K562 (cell line): ENCODE data around the gene ANKLE2. TPM values are rescaled to one million over a fixed set of nuclear protein-coding genes. Genes with fewer than 3 reads are reported as not detected.
A peak's percentile ranks its signal among the peaks of the same experiment; 100 is the strongest.

Experiments used
- ATAC-seq: fragments of 200-7000 bp; cut with Tn5 transposase; 3 replicates; pipeline ENCODE4 v1.9.1; 2020; ENCODE audit warnings: moderate library complexity
- BruUV-seq: library from RNA; stranded (reverse); fragments of 400-500 nt; replicated peaks from 2 replicates; lab custom pipeline; 2021; lab: Mats Ljungman, UMichigan
- CTCF ChIA-PET: fragments of 300-600 bp; formaldehyde crosslinking; extraction: SDS; loops from one replicate; lab custom pipeline; 2021; ENCODE audit warnings: low intra/inter-chr PET ratio; lab: Yijun Ruan, JAX
- POLR2A ChIA-PET: fragments of 300-600, 350-650 bp; sonication (Branson Sonifier 250); formaldehyde crosslinking; extraction: SDS; loops from one replicate; lab custom pipeline; 2021; ENCODE audit warnings: antibody characterized with exemption, inconsistent platforms; lab: Yijun Ruan, JAX
- DNase-seq, 4 experiments: peaks; one replicate each; pipeline versions ENCODE4 v3.0.0 to v3.0.0-alpha.2; 2011 to 2018; ENCODE audit warnings: low spot score in 3 of 4, mixed read lengths in 3 of 4; ENCODE audit errors: extremely low read depth in 1 of 4
- FAIRE-seq: peaks from 2 replicates; lab custom pipeline; 2011; peaks lifted over from hg19 to GRCh38; lab: Jason Lieb, UNC
- H2AFZ ChIP-seq: 2 replicates; pipeline ENCODE4 v1.6.0; 2011; ENCODE audit warnings: low read depth, low read length, control low read depth, inconsistent platforms
- H3K27ac ChIP-seq: fragments of 200-600 bp; 3 replicates; pipeline ENCODE4 v1.8.0; 2011; ENCODE audit warnings: low read depth, mild to moderate bottlenecking, control low read depth, inconsistent platforms, low read length, moderate library complexity, mixed read lengths; ENCODE audit errors: extremely low read depth
- H3K27me3 ChIP-seq, 2 experiments: fragments of 300-600 bp in 1 of 2; 2 replicates in 1 of 2; 3 replicates in 1 of 2; pipeline versions ENCODE4 v1.6.0 to v1.8.0; 2011; ENCODE audit warnings: inconsistent platforms in 2 of 2, low read length in 2 of 2, mild to moderate bottlenecking in 1 of 2, mixed read lengths in 1 of 2, moderate library complexity in 1 of 2; ENCODE audit not compliant: control insufficient read depth in 2 of 2, insufficient read depth in 2 of 2
- H3K36me3 ChIP-seq: fragments of 300-600 bp; 3 replicates; pipeline ENCODE4 v1.8.0; 2011; ENCODE audit warnings: mild to moderate bottlenecking, low read length, inconsistent platforms; ENCODE audit not compliant: control insufficient read depth, insufficient read depth
- H3K4me1 ChIP-seq, 2 experiments: fragments of 200-600 bp in 1 of 2; replicated peaks in 1 of 2; 2 replicates in 1 of 2; 3 replicates in 1 of 2; pipeline versions ENCODE4 v1.5.1 to v1.8.0; 2011; ENCODE audit warnings: inconsistent platforms in 2 of 2, low read length in 2 of 2, mild to moderate bottlenecking in 1 of 2, mixed read lengths in 1 of 2, moderate library complexity in 1 of 2; ENCODE audit not compliant: control insufficient read depth in 2 of 2, insufficient read depth in 2 of 2
- H3K4me2 ChIP-seq: 2 replicates; pipeline ENCODE4 v1.6.1; 2011; ENCODE audit warnings: low read length, control low read depth, inconsistent platforms, mixed read lengths; ENCODE audit not compliant: insufficient read depth
- H3K4me3 ChIP-seq: fragments of 200-600 bp; sonication (generic), shearing (Covaris generic); 2 replicates; pipeline ENCODE4 v1.5.1; 2016; ENCODE audit warnings: control low read depth, inconsistent platforms
- H3K79me2 ChIP-seq: fragments of 200-600 bp; 3 replicates; pipeline ENCODE4 v1.8.0; 2011; ENCODE audit warnings: low read length, inconsistent platforms; ENCODE audit not compliant: control insufficient read depth, insufficient read depth
- H3K9ac ChIP-seq, 2 experiments: 2 replicates each; pipeline versions ENCODE4 v1.6.0 to v1.6.1; 2011; ENCODE audit warnings: low read depth in 2 of 2, low read length in 2 of 2, control low read depth in 1 of 2, inconsistent platforms in 1 of 2, mild to moderate bottlenecking in 1 of 2, mixed read lengths in 1 of 2; ENCODE audit not compliant: insufficient read depth in 1 of 2
- H3K9me1 ChIP-seq: one replicate; pipeline ENCODE4 v1.6.0; 2011; ENCODE audit warnings: inconsistent platforms, mild to moderate bottlenecking, low read length, moderate library complexity; ENCODE audit not compliant: control insufficient read depth, insufficient read depth
- H3K9me3 ChIP-seq: replicated peaks from 2 replicates; pipeline ENCODE4 v1.5.1; 2011; ENCODE audit warnings: low read depth, low read length, inconsistent platforms; ENCODE audit not compliant: control insufficient read depth, insufficient read depth
- H4K20me1 ChIP-seq: replicated peaks from 2 replicates; pipeline ENCODE4 v1.6.1; 2011; ENCODE audit warnings: low read length, inconsistent platforms, mixed read lengths; ENCODE audit not compliant: control insufficient read depth, insufficient read depth
- BRCA1 ChIP-seq, 2 experiments: fragments of 450-650 bp in 1 of 2; sonication (generic) in 1 of 2; formaldehyde crosslinking in 1 of 2; IDR thresholded peaks; 2 replicates each; pipeline versions ENCODE4 v1.5.0 to v1.6.1; 2017 to 2020; ENCODE audit warnings: mild to moderate bottlenecking in 1 of 2, missing genetic modification reagents in 1 of 2
- CBX5 ChIP-seq: IDR thresholded peaks from 2 replicates; pipeline ENCODE4 v1.6.1; 2014; ENCODE audit warnings: low read depth, borderline replicate concordance
- CEBPG ChIP-seq, 3 experiments: fragments of 200-800 bp in 1 of 3; sonication (Bioruptor generic) in 1 of 3; sonication (generic) in 1 of 3; formaldehyde crosslinking in 1 of 3; IDR thresholded peaks in 2 of 3; conservative IDR thresholded peaks in 1 of 3; 2 replicates each; pipeline versions ENCODE4 v1.6.1 to v1.8.0; 2016 to 2022; ENCODE audit warnings: missing compliant biosample characterization in 2 of 3, missing genetic modification characterization in 2 of 3, mild to moderate bottlenecking in 1 of 3, missing genetic modification reagents in 1 of 3
- DPF2 ChIP-seq: fragments of 450-650 bp; IDR thresholded peaks from 2 replicates; pipeline ENCODE4 v1.6.1; 2016
- FOXP1 ChIP-seq: sonication (generic); formaldehyde crosslinking; IDR thresholded peaks from 2 replicates; pipeline ENCODE4 v1.8.0; 2022; ENCODE audit warnings: mild to moderate bottlenecking, missing genetic modification reagents
- HNRNPL ChIP-seq: fragments of 200-400 bp; formaldehyde crosslinking; IDR thresholded peaks from 2 replicates; pipeline ENCODE4 v1.6.1; 2017; ENCODE audit warnings: low read depth, mild to moderate bottlenecking, low read length
- POLR2G ChIP-seq: fragments of 200-400 bp; formaldehyde crosslinking; IDR thresholded peaks from 2 replicates; pipeline ENCODE4 v1.6.1; 2017; ENCODE audit warnings: low read depth, mild to moderate bottlenecking, antibody characterized with exemption, low read length, moderate library complexity
- POLR3A ChIP-seq: IDR thresholded peaks from 2 replicates; pipeline ENCODE4 v1.6.1; 2011; ENCODE audit warnings: borderline replicate concordance, mild to moderate bottlenecking, moderate library complexity; ENCODE audit not compliant: insufficient read length, insufficient read depth; ENCODE audit errors: extremely low read depth
- RBFOX2 ChIP-seq: fragments of 200-400 bp; formaldehyde crosslinking; IDR thresholded peaks from 2 replicates; pipeline ENCODE4 v1.6.1; 2017; ENCODE audit warnings: low read depth, mild to moderate bottlenecking, low read length, moderate library complexity
- RBM22 ChIP-seq: fragments of 200-400 bp; formaldehyde crosslinking; IDR thresholded peaks from 2 replicates; pipeline ENCODE4 v1.6.1; 2018; ENCODE audit warnings: low read length, low read depth; ENCODE audit not compliant: poor library complexity, severe bottlenecking
- SIX5 ChIP-seq, 2 experiments: IDR thresholded peaks; 2 replicates each; pipeline ENCODE4 v1.6.1; 2011; ENCODE audit warnings: low read length in 2 of 2, borderline replicate concordance in 1 of 2, low read depth in 1 of 2, mild to moderate bottlenecking in 1 of 2, moderate library complexity in 1 of 2; ENCODE audit not compliant: insufficient read depth in 1 of 2
- SMAD4 ChIP-seq: fragments of 250-450 bp; sonication (Bioruptor Pico); conservative IDR thresholded peaks from 2 replicates; pipeline ENCODE4 v1.8.0; 2021; ENCODE audit warnings: inconsistent platforms, mild to moderate bottlenecking, moderate library complexity
- SOX6 ChIP-seq: fragments of 450-650 bp; IDR thresholded peaks from 2 replicates; pipeline ENCODE4 v1.6.1; 2014; ENCODE audit warnings: mild to moderate bottlenecking
- TRIM28 ChIP-seq: fragments of 450-650 bp; IDR thresholded peaks from 2 replicates; pipeline ENCODE4 v1.6.1; 2017
- ZNF592 ChIP-seq: fragments of 450-650 bp; IDR thresholded peaks from 2 replicates; pipeline ENCODE4 v1.6.1; 2017; ENCODE audit warnings: antibody characterized with exemption, mild to moderate bottlenecking
- WGBS: fragments of 100-300 bp; shearing (Covaris generic); methylation state at CpG from one replicate; pipeline ENCODE4 v1.1.6; 2016; ENCODE audit warnings: low coverage, mixed read lengths; ENCODE audit not compliant: insufficient coverage; ENCODE audit errors: missing lambda C conversion rate; 5-methylcytosine and 5-hydroxymethylcytosine counted together
- in situ Hi-C: fragments of 300-500 bp; cut with MboI; formaldehyde crosslinking; loops from 4 replicates; pipeline ENCODE4 v1.15.0; 2018; ENCODE audit warnings: inconsistent platforms, mixed read lengths
- intact Hi-C: fragments of 100-400 bp; cut with micrococcal nuclease; formaldehyde crosslinking; loops from 2 replicates; pipeline ENCODE4 v1.14.2; 2022
- polyA plus RNA-seq, 8 experiments: library from polyadenylated mRNA; depleted of rRNA in 4 of 8; stranded (reverse) in 5 of 8; unstranded in 3 of 8; fragments of >200 nt; fragmentation: Nextera tagmentation in 2 of 8; fragmentation: Illumina TruSeq in 1 of 8; extraction: Ambion mirVana in 2 of 8; extraction: Trizol in 1 of 8; gene quantifications; 2 replicates each; pipeline versions ENCODE4 v1.2.1 to v1.2.3, GENCODE V29; 2011 to 2014; ENCODE audit warnings: inconsistent platforms in 1 of 8, missing spikeins in 1 of 8
- total RNA-seq, 7 experiments: library from RNA; depleted of rRNA in 6 of 7; stranded (reverse); fragments of >200 nt in 6 of 7; fragmentation: Illumina TruSeq in 2 of 7; extraction: Trizol in 2 of 7; gene quantifications; 2 replicates each; pipeline versions ENCODE4 v1.2.1 to v1.2.3, GENCODE V29; 2011 to 2021; ENCODE audit warnings: low replicate concordance in 1 of 7

ANKLE2 gene
- total and polyA plus RNA-seq, 9 of the 15 experiments (the other 6 are each of a cell fraction or from before 2014, with no cell fraction given) = 3.2 to 57.7 (median 45.6) TPM

GRCh38 chr12:132727091-132727794 lies 34.4 kb downstream of the ANKLE2 start:
- H3K79me2 ChIP-seq = no peaks in the 10 kb centered on the region
- ChIA-PET CTCF (no interaction called here), POLR2A (interaction anchor here (0.6 kb wide), 1 partner anchor 35 kb away, joined by 4 read pairs; no protein-coding TSS in a partner anchor)
- DNase-seq = no peak
- no peaks in the 10 kb centered on the region; the same call in 1 of the 2 replicates for H4K20me1 ChIP-seq
- intact Hi-C loops (no loop called here), in situ Hi-C loops (no loop called here)
- WGBS = 94% methylated on average over 29 of the region's 37 CpGs
- no peaks in the 10 kb centered on the region for H3K27me3 ChIP-seq
- peaks cover 5% of the 10 kb centered on the region for H3K9me1 ChIP-seq
- H3K4me2 ChIP-seq = no peak overlapping the region
- no TSS peak for BruUV-seq
- no peak for TF ChIP-seq SIX5 (IDR thresholded peaks at IDR 0.05; ENCODE audit: borderline replicate concordance in 1 of 2, insufficient read depth in 1 of 2, low read depth in 1 of 2, low read length in 2 of 2)
- no peak for TF ChIP-seq SMAD4 (CRISPR knock-in tag)
- TF ChIP-seq RBFOX2 = peak; percentile 37; the same call in 1 of the 2 replicates
- TF ChIP-seq POLR2G = peak; percentile 56
- TF ChIP-seq CBX5 = no peak
- TF ChIP-seq SOX6 = no peak
- no peak for TF ChIP-seq FOXP1 (CRISPR knock-in tag)
- no peak for TF ChIP-seq CEBPG (CRISPR knock-in tag; IDR thresholded peaks at IDR 0.05)
- no peak for TF ChIP-seq CEBPG (tag; conservative IDR thresholded peaks at IDR 0.05 in 1 of 2, IDR thresholded peaks at IDR 0.05 in 1 of 2)
- peak; percentile 97 for TF ChIP-seq HNRNPL
- TF ChIP-seq DPF2 = no peak
- TF ChIP-seq ZNF592 = no peak
- TF ChIP-seq RBM22 = peak; percentile 37
- no peak for TF ChIP-seq TRIM28
- no peak for TF ChIP-seq POLR3A
- no peak for TF ChIP-seq BRCA1 (IDR thresholded peaks at IDR 0.05)
- TF ChIP-seq BRCA1 (CRISPR knock-in tag; IDR thresholded peaks at IDR 0.05) = no peak
- H3K36me3 ChIP-seq = peaks cover 95% of the 10 kb centered on the region
- no peak overlapping the region for H2AFZ ChIP-seq
- no peak for ATAC-seq
- peaks cover 0 to 18% of the 10 kb centered on the region in 2 experiments; a peak in 3 of 5 replicates for H3K4me1 ChIP-seq
- no peak for FAIRE-seq
- H3K9me3 ChIP-seq = peaks cover 6% of the 10 kb centered on the region; the same call in 1 of the 2 replicates
- H3K9ac ChIP-seq = no peak overlapping the region; a peak in 1 of 4 replicates
- H3K4me3 ChIP-seq = no peak overlapping the region
- no peak overlapping the region for H3K27ac ChIP-seq
